Measurements from ENCODE around the gene TCF19.

TCF19 gene

GRCh38 chr6:31205638-31206037 is 47.2 kb downstream of the TCF19 start:
- no peak for DNase-seq (ENCODE audit: low read depth in 2 of 2)

- DNase-seq (ENCODE audit: low read depth in 2 of 2), result no peak
Measured at GRCh38 chr6:31208506-31208905, 50.1 kb downstream of the TCF19 start.

GRCh38 chr6:31209137-31209536 is 50.7 kb downstream of the TCF19 start:
- DNase-seq (ENCODE audit: low read depth in 2 of 2), result no peak

- no peak for DNase-seq (ENCODE audit: low read depth in 2 of 2)
Measured at GRCh38 chr6:31210123-31210522, 51.7 kb downstream of the TCF19 start.

GRCh38 chr6:31210741-31211532 is 52.5 kb downstream of the TCF19 start:
- DNase-seq (ENCODE audit: low read depth in 2 of 2), result no peak
